MCF 10A (cell line): ENCODE results near the gene HCFC1. TPM values are rescaled to one million over a fixed set of nuclear protein-coding genes. Genes with fewer than 3 reads are reported as not detected.

Experiments used
- BruUV-seq: library from RNA; stranded (reverse); fragments of 400-500 nt; replicated peaks from 2 replicates; lab custom pipeline; 2021; lab: Mats Ljungman, UMichigan
- CTCF ChIA-PET: fragments of 300-600 bp; sonication (Branson Sonifier 250); formaldehyde crosslinking; extraction: SDS; loops from one replicate; lab custom pipeline; 2021; ENCODE audit warnings: antibody characterized with exemption, inconsistent platforms; lab: Yijun Ruan, JAX
- POLR2A ChIA-PET: fragments of 300-600, 350-650 bp; sonication (Branson Sonifier 250); formaldehyde crosslinking; extraction: SDS; loops from one replicate; lab custom pipeline; 2020; ENCODE audit warnings: antibody characterized with exemption, inconsistent platforms; lab: Yijun Ruan, JAX
- DNase-seq: peaks from one replicate; pipeline ENCODE4 v3.0.0-alpha.2; 2018; ENCODE audit not compliant: unreplicated experiment
- H3K27ac Mint-ChIP-seq: one replicate; pipeline ENCODE4 v1.8.0; 2022; ENCODE audit warnings: mild to moderate bottlenecking, low read depth, mixed read lengths; ENCODE audit not compliant: unreplicated experiment
- H3K27me3 Mint-ChIP-seq: one replicate; pipeline ENCODE4 v1.8.0; 2022; ENCODE audit warnings: mixed read lengths; ENCODE audit not compliant: insufficient read depth, unreplicated experiment
- H3K36me3 Mint-ChIP-seq: one replicate; pipeline ENCODE4 v1.8.0; 2022; ENCODE audit warnings: mild to moderate bottlenecking, moderate library complexity, mixed read lengths; ENCODE audit not compliant: insufficient read depth, unreplicated experiment
- H3K4me1 Mint-ChIP-seq: one replicate; pipeline ENCODE4 v1.8.0; 2022; ENCODE audit warnings: mixed read lengths; ENCODE audit not compliant: insufficient read depth, unreplicated experiment
- H3K4me3 Mint-ChIP-seq: one replicate; pipeline ENCODE4 v1.8.0; 2022; ENCODE audit warnings: mild to moderate bottlenecking, moderate library complexity, mixed read lengths; ENCODE audit not compliant: unreplicated experiment
- H3K9me3 Mint-ChIP-seq: one replicate; pipeline ENCODE4 v1.8.0; 2022; ENCODE audit warnings: mixed read lengths; ENCODE audit not compliant: unreplicated experiment
- CTCF ChIP-seq: fragments of 200-600 bp; IDR thresholded peaks from one replicate; pipeline ENCODE4 v1.8.0; 2022; ENCODE audit warnings: antibody characterized with exemption, mild to moderate bottlenecking; ENCODE audit not compliant: unreplicated experiment
- intact Hi-C: fragments of 100-400 bp; cut with micrococcal nuclease; formaldehyde crosslinking; loops from 2 replicates; pipeline ENCODE4 v1.14.1; 2022
- total RNA-seq: library from RNA; stranded (reverse); gene quantifications from 2 replicates; pipeline ENCODE4 v1.2.3, GENCODE V29; 2022

The HCFC1 gene
- total RNA-seq, 1 experiment from 2014 or later, result 44.5 TPM

GRCh38 chrX:154017766-154018517 lies 46.3 kb upstream of the HCFC1 start:
- ChIA-PET CTCF (interaction anchor here (0.6 to 0.8 kb wide), 6 partner anchors 18 to 920 kb away, joined by 3 read pairs; no protein-coding TSS in a partner anchor), POLR2A (interaction anchor here (0.8 to 2.3 kb wide), 4 partner anchors 8 to 56 kb away, joined by 3 to 16 read pairs (median 9); partner anchors contain the start of gene HCFC1)
- Mint-ChIP-seq H3K4me3 (peak overlapping the region; percentile 84), H3K27ac (peak overlapping the region; percentile 95), H3K4me1 (no peaks in the 10 kb centered on the region), H3K27me3 (peaks cover 11% of the 10 kb centered on the region), H3K36me3 (peaks cover 24% of the 10 kb centered on the region), H3K9me3 (no peaks in the 10 kb centered on the region)
- BruUV-seq, result no TSS peak
- DNase-seq, result no peak
- intact Hi-C loops, result no loop called here
- TF ChIP-seq CTCF, result no peak

- no TSS peak for BruUV-seq
- ChIA-PET CTCF (interaction anchor here (0.6 kb wide), 1 partner anchor 293 kb away, joined by 3 read pairs; no protein-coding TSS in a partner anchor), POLR2A (interaction anchor here (0.9 kb wide), 1 partner anchor 31 kb away, joined by 3 read pairs; no protein-coding TSS in a partner anchor)
- intact Hi-C loops, result no loop called here
- peaks cover 11% of the 10 kb centered on the region for H3K27me3 Mint-ChIP-seq
- H3K4me3 Mint-ChIP-seq, result no peak overlapping the region
- H3K27ac Mint-ChIP-seq, result no peak overlapping the region
- DNase-seq, result no peak
- no peak for TF ChIP-seq CTCF
- peaks cover 29% of the 10 kb centered on the region for H3K36me3 Mint-ChIP-seq
- H3K9me3 Mint-ChIP-seq, result no peaks in the 10 kb centered on the region
- H3K4me1 Mint-ChIP-seq, result no peaks in the 10 kb centered on the region
Observed at GRCh38 chrX:154016366-154017076, 44.9 kb upstream of the HCFC1 start.

- Mint-ChIP-seq H3K4me1 (peaks cover 1% of the 10 kb centered on the region), H3K27ac (no peak overlapping the region), H3K4me3 (no peak overlapping the region), H3K9me3 (no peaks in the 10 kb centered on the region), H3K27me3 (peaks cover 11% of the 10 kb centered on the region), H3K36me3 (peaks cover 33% of the 10 kb centered on the region)
- ChIA-PET POLR2A (interaction anchor here (0.9 kb wide), 1 partner anchor 32 kb away, joined by 3 read pairs; no protein-coding TSS in a partner anchor), CTCF (interaction anchor here (1.3 to 4.0 kb wide), 3 partner anchors 36 to 517 kb away, joined by 3 to 35 read pairs (median 19); no protein-coding TSS in a partner anchor)
- no TSS peak for BruUV-seq
- intact Hi-C loops, result no loop called here
- DNase-seq, result no peak
- no peak for TF ChIP-seq CTCF
Observed at GRCh38 chrX:154015581-154016264, 44.1 kb upstream of the HCFC1 start.
